Measurements from ENCODE around the gene MAN2A2. TPM values are rescaled to one million over a fixed set of nuclear protein-coding genes. Genes with fewer than 3 reads are reported as not detected.

Gene MAN2A2
- total and polyA plus RNA-seq, 9 of the 15 experiments (the other 6 are each of a cell fraction or from before 2014, with no cell fraction given) = 7.3 to 151 (median 43.4) TPM

- peak; percentile 49 to 74 for TF ChIP-seq RAD21 (CRISPR knock-in tag; conservative IDR thresholded peaks at IDR 0.05 in 1 of 2, IDR thresholded peaks at IDR 0.05 in 1 of 2)
- peak; percentile 75 for TF ChIP-seq ELF1 (tag; IDR thresholded peaks at IDR 0.05)
- TF ChIP-seq CEBPG (CRISPR knock-in tag; IDR thresholded peaks at IDR 0.05) = no peak; the same call in 1 of the 2 replicates
- no peak for TF ChIP-seq CEBPG (tag; conservative IDR thresholded peaks at IDR 0.05 in 1 of 2, IDR thresholded peaks at IDR 0.05 in 1 of 2)
- TF ChIP-seq ILK (tag; IDR thresholded peaks at IDR 0.05; ENCODE audit: borderline replicate concordance, low read depth) = no peak
- peak; percentile 35; the same call in 1 of the 2 replicates for TF ChIP-seq OTX1 (CRISPR knock-in tag; IDR thresholded peaks at IDR 0.05)
- peak; percentile 34 for TF ChIP-seq VEZF1 (CRISPR knock-in tag; IDR thresholded peaks at IDR 0.05)
- TF ChIP-seq ZNF280B (CRISPR knock-in tag; IDR thresholded peaks at IDR 0.05) = no peak
- TF ChIP-seq HNRNPLL (IDR thresholded peaks at IDR 0.05; ENCODE audit: low read depth, low read length, poor library complexity, severe bottlenecking) = peak; percentile 76
- TF ChIP-seq TOE1 (IDR thresholded peaks at IDR 0.05; ENCODE audit: borderline replicate concordance) = peak; percentile 29; the same call in 1 of the 2 replicates
- no peak; the same call in 1 of the 2 replicates for TF ChIP-seq TOE1 (CRISPR knock-in tag; IDR thresholded peaks at IDR 0.05; ENCODE audit: borderline replicate concordance, low read depth)
- no peak for TF ChIP-seq BMI1 (IDR thresholded peaks at IDR 0.05; ENCODE audit: low read length)
- TF ChIP-seq ZBTB11 (CRISPR knock-in tag; IDR thresholded peaks at IDR 0.05) = peak in 2 of 3 experiments; percentile 47 to 72; a peak in 1 of 6 replicates
- peak in 1 of 2 experiments; percentile 26 for TF ChIP-seq AFF1 (IDR thresholded peaks at IDR 0.05; ENCODE audit: low read depth in 1 of 2, partially characterized antibody in 2 of 2)
These were observed 28.9 kb downstream of the MAN2A2 start, which contains the start of gene HDDC3 (continued) for GRCh38 chr15:90931828-90932659.
